ENCODE results near the gene C7.
"Not testable (repeated sequence)": the region's sequence is repeated elsewhere in the genome, so short reads cannot be mapped to it uniquely, and the experiment has no call there.

Gene C7

GRCh38 chr5:40909264-40909663 lies at the start of gene C7:
Gene C7 (plus strand): TSS chr5:40909497. CDS start chr5:40909611, 114 bp downstream.
- DNase-seq, result no peak

- DNase-seq, result no peak
These were observed 48.6 kb upstream of the C7 start for GRCh38 chr5:40860711-40861110.

- not testable (repeated sequence) for DNase-seq
These were observed 44.3 kb upstream of the C7 start for GRCh38 chr5:40865004-40865403.

- no peak for DNase-seq
These were observed 42.5 kb upstream of the C7 start for GRCh38 chr5:40866844-40867243.

- no peak for DNase-seq
These were observed 39.9 kb upstream of the C7 start for GRCh38 chr5:40869384-40869783.

GRCh38 chr5:40871177-40871576 lies 38.1 kb upstream of the C7 start:
- no peak for DNase-seq

- DNase-seq, result not testable (repeated sequence)
These were observed 37.0 kb upstream of the C7 start for GRCh38 chr5:40872253-40872652.

GRCh38 chr5:40873286-40873880 lies 35.9 kb upstream of the C7 start:
- DNase-seq, result no peak

- no peak for DNase-seq
These were observed 33.3 kb upstream of the C7 start for GRCh38 chr5:40875958-40876357.

- DNase-seq, result no peak
These were observed 31.8 kb upstream of the C7 start for GRCh38 chr5:40877371-40877988.

GRCh38 chr5:40879163-40879942 lies 29.9 kb upstream of the C7 start:
- DNase-seq, result no peak

GRCh38 chr5:40882291-40882690 lies 27.0 kb upstream of the C7 start:
- no peak for DNase-seq

- not testable (repeated sequence) for DNase-seq
These were observed 26.2 kb upstream of the C7 start for GRCh38 chr5:40883051-40883450.

- not testable (repeated sequence) for DNase-seq
These were observed 13.6 kb upstream of the C7 start for GRCh38 chr5:40895440-40896425.

- no peak for DNase-seq
These were observed 4.9 kb upstream of the C7 start for GRCh38 chr5:40904205-40904993.

GRCh38 chr5:40904994-40905306 lies 4.3 kb upstream of the C7 start:
- no peak for DNase-seq

- no peak for DNase-seq
These were observed 2.9 kb upstream of the C7 start for GRCh38 chr5:40906351-40906751.

GRCh38 chr5:40909723-40910122 lies 426 bp downstream of the C7 start:
- no peak for DNase-seq

GRCh38 chr5:40911266-40911665 lies 2.0 kb downstream of the C7 start:
- DNase-seq, result no peak

- DNase-seq, result no peak
These were observed 5.5 kb downstream of the C7 start for GRCh38 chr5:40914835-40915234.

GRCh38 chr5:40915341-40915926 lies 6.1 kb downstream of the C7 start:
- DNase-seq, result no peak

- DNase-seq, result no peak
These were observed 6.9 kb downstream of the C7 start for GRCh38 chr5:40916226-40916625.
